GM12878 (cell line): ENCODE data around the gene ILRUN. TPM values are rescaled to one million over a fixed set of nuclear protein-coding genes. Genes with fewer than 3 reads are reported as not detected.
A peak's percentile ranks its signal among the peaks of the same experiment; 100 is the strongest.

ENCODE experiments used
- ATAC-seq: fragments of 200-7000 bp; cut with Tn5 transposase; 3 replicates; pipeline ENCODE4 v1.9.1; 2020; ENCODE audit warnings: mild to moderate bottlenecking, moderate library complexity
- BruUV-seq: library from RNA; stranded (reverse); fragments of 400-500 nt; replicated peaks from 2 replicates; lab custom pipeline; 2021; lab: Mats Ljungman, UMichigan
- CTCF ChIA-PET: fragments of 300-600 bp; sonication (Branson Sonifier 250); formaldehyde crosslinking; extraction: SDS; loops from one replicate; lab custom pipeline; 2021; ENCODE audit warnings: inconsistent platforms; lab: Yijun Ruan, JAX
- POLR2A ChIA-PET: fragments of 350-600 bp; formaldehyde crosslinking; extraction: SDS; loops from one replicate; lab custom pipeline; 2021; ENCODE audit warnings: inconsistent platforms; lab: Charles Lee
- RAD21 ChIA-PET: fragments of 300-600 bp; sonication (Branson Sonifier 250); formaldehyde crosslinking; loops from one replicate; lab custom pipeline; 2023; ENCODE audit warnings: antibody characterized with exemption; ENCODE audit not compliant: unreplicated experiment; lab: Charles Lee
- SMC1A ChIA-PET: fragments of 300-600 bp; sonication (Branson Sonifier 250); formaldehyde crosslinking; loops from one replicate; lab custom pipeline; 2023; ENCODE audit not compliant: unreplicated experiment, uncharacterized antibody; lab: Charles Lee
- DNase-seq: peaks from one replicate; pipeline ENCODE4 v3.0.0-alpha.2; 2011; ENCODE audit warnings: low read depth, low spot score
- FAIRE-seq: peaks from 3 replicates; lab custom pipeline; 2011; peaks lifted over from hg19 to GRCh38; lab: Jason Lieb, UNC
- H2AFZ ChIP-seq: 2 replicates; pipeline ENCODE4 v1.6.0; 2011; ENCODE audit warnings: low read depth, low read length, control low read depth; ENCODE audit not compliant: control insufficient read depth
- H3K27ac ChIP-seq: 2 replicates; pipeline ENCODE4 v1.5.1; 2011; ENCODE audit warnings: control low read depth; ENCODE audit not compliant: control insufficient read depth, insufficient read depth
- H3K27me3 ChIP-seq, 2 experiments: replicated peaks in 1 of 2; 2 replicates each; pipeline versions ENCODE4 v1.6.0 to v1.6.1; 2011; ENCODE audit warnings: low read length in 1 of 2; ENCODE audit not compliant: control insufficient read depth in 2 of 2, insufficient read depth in 2 of 2
- H3K36me3 ChIP-seq, 2 experiments: 2 replicates each; pipeline ENCODE4 v1.5.1; 2011; ENCODE audit warnings: low read length in 1 of 2; ENCODE audit not compliant: control insufficient read depth in 2 of 2, insufficient read depth in 2 of 2
- H3K4me1 ChIP-seq: 2 replicates; pipeline ENCODE4 v1.6.1; 2011; ENCODE audit warnings: mild to moderate bottlenecking, low read length, moderate library complexity, mixed read lengths; ENCODE audit not compliant: control insufficient read depth, insufficient read depth
- H3K4me2 ChIP-seq: 2 replicates; pipeline ENCODE4 v1.6.0; 2011; ENCODE audit warnings: control low read depth; ENCODE audit not compliant: control insufficient read depth, insufficient read depth
- H3K4me3 ChIP-seq: fragments of 200-600 bp; sonication (generic); 2 replicates; pipeline ENCODE4 v1.5.1; 2016
- H3K79me2 ChIP-seq: 2 replicates; pipeline ENCODE4 v1.6.0; 2011; ENCODE audit warnings: low read length; ENCODE audit not compliant: control insufficient read depth, insufficient read depth
- H3K9ac ChIP-seq: 2 replicates; pipeline ENCODE4 v1.8.0; 2011; ENCODE audit warnings: low read length, control low read depth, mixed read lengths; ENCODE audit not compliant: control insufficient read depth, insufficient read depth
- H3K9me3 ChIP-seq: replicated peaks from 3 replicates; pipeline ENCODE4 v1.5.1; 2011; ENCODE audit warnings: mild to moderate bottlenecking, low read length; ENCODE audit not compliant: control insufficient read depth, insufficient read depth
- H4K20me1 ChIP-seq: 2 replicates; pipeline ENCODE4 v1.6.0; 2011; ENCODE audit not compliant: control insufficient read depth, insufficient read depth
- BMI1 ChIP-seq: fragments of 450-650 bp; IDR thresholded peaks from 2 replicates; pipeline ENCODE4 v1.6.1; 2016; ENCODE audit warnings: mild to moderate bottlenecking, moderate library complexity, borderline replicate concordance
- EZH2 ChIP-seq: IDR thresholded peaks from 2 replicates; pipeline ENCODE4 v1.6.1; 2012; ENCODE audit warnings: low read depth, mild to moderate bottlenecking, control low read depth, inconsistent platforms, low read length, borderline replicate concordance; ENCODE audit not compliant: control insufficient read depth
- GATAD2B ChIP-seq: fragments of 450-650 bp; conservative IDR thresholded peaks from 2 replicates; pipeline ENCODE4 v1.6.1; 2017; ENCODE audit warnings: low read depth, mild to moderate bottlenecking, moderate library complexity
- MYB ChIP-seq: fragments of 150-350 bp; IDR thresholded peaks from 2 replicates; pipeline ENCODE4 v1.6.1; 2014; ENCODE audit warnings: mild to moderate bottlenecking, low read depth, low read length, borderline replicate concordance
- NR2C1 ChIP-seq: fragments of 450-650 bp; IDR thresholded peaks from 2 replicates; pipeline ENCODE4 v1.6.1; 2017; ENCODE audit warnings: antibody characterized with exemption, mild to moderate bottlenecking, moderate library complexity
- POLR2A ChIP-seq: IDR thresholded peaks from 2 replicates; pipeline ENCODE4 v1.6.1; 2011; ENCODE audit warnings: low read depth, mild to moderate bottlenecking, low read length
- POLR2AphosphoS5 ChIP-seq: IDR thresholded peaks from 2 replicates; pipeline ENCODE4 v1.6.1; 2011; ENCODE audit warnings: mild to moderate bottlenecking, low read length, inconsistent platforms
- SMARCA5 ChIP-seq: fragments of 450-650 bp; IDR thresholded peaks from 2 replicates; pipeline ENCODE4 v1.6.1; 2017; ENCODE audit warnings: mild to moderate bottlenecking
- TCF12 ChIP-seq: IDR thresholded peaks from 2 replicates; pipeline ENCODE4 v1.6.1; 2011; ENCODE audit warnings: low read depth, mild to moderate bottlenecking, low read length
- YBX1 ChIP-seq: fragments of 450-650 bp; IDR thresholded peaks from 2 replicates; pipeline ENCODE4 v1.6.1; 2016; ENCODE audit warnings: antibody characterized with exemption
- ZNF217 ChIP-seq: fragments of 450-650 bp; IDR thresholded peaks from 2 replicates; pipeline ENCODE4 v1.6.1; 2017; ENCODE audit warnings: antibody characterized with exemption, mild to moderate bottlenecking
- ZNF622 ChIP-seq: fragments of 450-650 bp; IDR thresholded peaks from 2 replicates; pipeline ENCODE4 v1.6.1; 2017; ENCODE audit warnings: mild to moderate bottlenecking, inconsistent platforms
- ZSCAN29 ChIP-seq: fragments of 450-650 bp; IDR thresholded peaks from 2 replicates; pipeline ENCODE4 v1.6.1; 2017; ENCODE audit warnings: mild to moderate bottlenecking, moderate library complexity
- WGBS: methylation state at CpG from one replicate; pipeline ENCODE4 v1.1.6; 2016; ENCODE audit warnings: low lambda C conversion rate; ENCODE audit not compliant: insufficient replicate concordance, insufficient coverage; ENCODE audit errors: missing lambda C conversion rate; 5-methylcytosine and 5-hydroxymethylcytosine counted together
- in situ Hi-C: fragments of 300-500 bp; cut with MboI; formaldehyde crosslinking; loops from 9 replicates; pipeline ENCODE4 v1.14.3; 2018; ENCODE audit warnings: mixed read lengths
- intact Hi-C: fragments of 100-400 bp; cut with micrococcal nuclease; formaldehyde crosslinking; loops from one replicate; pipeline ENCODE4 v1.14.2; 2022; ENCODE audit not compliant: unreplicated experiment
- polyA plus RNA-seq, 11 experiments: library from polyadenylated mRNA; depleted of rRNA in 4 of 11; unstranded in 6 of 11; stranded (reverse) in 5 of 11; fragments of >200 nt; fragmentation: Nextera tagmentation in 4 of 11; fragmentation: Illumina TruSeq in 1 of 11; extraction: Ambion mirVana in 4 of 11; extraction: Trizol in 1 of 11; gene quantifications; 1 replicate in 1 of 11; 2 replicates in 10 of 11; pipeline versions ENCODE4 v1.2.1 to v1.2.3, GENCODE V29; 2011 to 2016; ENCODE audit warnings: inconsistent platforms in 2 of 11, missing spikeins in 2 of 11, low read depth in 1 of 11
- total RNA-seq, 4 experiments: library from RNA; depleted of rRNA in 3 of 4; stranded (reverse); fragments of >200 nt in 3 of 4; fragmentation: Illumina TruSeq in 1 of 4; extraction: Trizol in 1 of 4; gene quantifications; 2 replicates each; pipeline versions ENCODE4 v1.2.1 to v1.2.3, GENCODE V29; 2013 to 2021
- TF ChIP-seq, protein P1 (sequence below): IDR thresholded peaks from 2 replicates; pipeline ENCODE4 v1.6.1; 2012; ENCODE audit warnings: low read depth, low read length, improper control_type of control experiment
- TF ChIP-seq, protein P2 (sequence below): fragments of 450-650 bp; IDR thresholded peaks from 2 replicates; pipeline ENCODE4 v1.6.1; 2017; ENCODE audit warnings: mild to moderate bottlenecking, low read depth, inconsistent platforms; ENCODE audit not compliant: poor library complexity, severe bottlenecking
- TF ChIP-seq, protein P3 (sequence below): fragments of 450-650 bp; IDR thresholded peaks from 2 replicates; pipeline ENCODE4 v1.6.1; 2017; ENCODE audit warnings: mild to moderate bottlenecking
- TF ChIP-seq, protein P4 (sequence below): IDR thresholded peaks from 2 replicates; pipeline ENCODE4 v1.6.1; 2011; ENCODE audit warnings: mild to moderate bottlenecking, low read depth, low read length, moderate library complexity; ENCODE audit not compliant: insufficient replicate concordance

The ILRUN gene
- total and polyA plus RNA-seq, 10 of the 15 experiments (the other 5 are each of a cell fraction or from before 2014, with no cell fraction given) = 21.0 to 114 (median 48.9) TPM

DNA sequence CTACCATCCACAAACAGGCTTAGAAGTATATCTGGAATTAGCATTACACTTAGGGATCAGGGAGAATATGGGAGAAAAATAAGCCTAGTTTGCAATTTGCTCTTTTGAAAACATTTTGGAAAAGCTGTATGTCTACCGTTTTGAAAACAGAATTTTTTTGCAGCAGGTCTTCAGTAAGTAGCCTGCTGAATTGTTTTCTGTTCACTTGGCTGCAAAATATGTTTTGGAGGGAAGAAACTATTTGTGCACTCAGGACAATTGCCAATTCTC is 39.6 kb downstream of the ILRUN start:
- POLR2A ChIA-PET = interaction anchor here (0.6 to 14.9 kb wide), 12 partner anchors 9 to 420 kb away, joined by 3 to 329 read pairs (median 10); partner anchors contain the start of genes BLTP3A, HMGA1 and ILRUN
- Histone ChIP-seq H3K9me3 (peaks cover 2% of the 10 kb centered on the region; the same call in 2 of the 3 replicates), H3K4me2 (peak overlapping the region; percentile 100), H3K9ac (peak overlapping the region; percentile 83), H3K27ac (peak overlapping the region; percentile 100), H2AFZ (no peak overlapping the region), H3K4me1 (peaks cover 60% of the 10 kb centered on the region), H3K79me2 (peaks cover 85% of the 10 kb centered on the region), H3K36me3 (peaks cover 6 to 13% of the 10 kb centered on the region in 2 experiments), H3K4me3 (peak overlapping the region; percentile 58), H4K20me1 (no peaks in the 10 kb centered on the region), H3K27me3 (no peaks in the 10 kb centered on the region)
- BruUV-seq = no TSS peak
- CTCF ChIA-PET = interaction anchor here (1.0 to 5.6 kb wide), 11 partner anchors 15 to 196 kb away, joined by 3 to 131 read pairs (median 4); partner anchors contain the start of genes ILRUN and SNRPC
- 0% methylated on average over 1 of the region's 1 CpG for WGBS
- RAD21 ChIA-PET = interaction anchor here (0.8 to 6.8 kb wide), 18 partner anchors 9 to 197 kb away, joined by 3 to 239 read pairs (median 8); partner anchors contain the start of genes BLTP3A, ILRUN and SNRPC
- intact Hi-C loops = loop anchor here (10.0 kb wide), 1 partner anchor 228 kb away; the partner anchor contains the start of genes ANKS1A and TAF11
- SMC1A ChIA-PET = interaction anchor here (0.6 to 6.9 kb wide), 23 partner anchors 8 to 583 kb away, joined by 3 to 251 read pairs (median 6); partner anchors contain the start of genes BLTP3A, ILRUN and SNRPC
- no peak for ATAC-seq
- in situ Hi-C loops = loop anchor here (25.0 kb wide), 2 partner anchors 1595 to 1695 kb away; partner anchors contain the start of genes BRD2, HLA-DMA and HLA-DPA1
- DNase-seq = no peak
- no peak for FAIRE-seq
- TF ChIP-seq ZSCAN29 = no peak
- no peak for TF ChIP-seq ZNF622
- no peak for TF ChIP-seq GATAD2B
- TF ChIP-seq MYB = no peak
- TF ChIP-seq TCF12 = no peak
- 0 out of 2 replicates have a peak, but pooled peaks have one; percentile 18 for TF ChIP-seq SMARCA5
- 0 out of 2 replicates have a peak, but pooled peaks have one; percentile 5 for TF ChIP-seq POLR2A
- TF ChIP-seq, protein P1, sequence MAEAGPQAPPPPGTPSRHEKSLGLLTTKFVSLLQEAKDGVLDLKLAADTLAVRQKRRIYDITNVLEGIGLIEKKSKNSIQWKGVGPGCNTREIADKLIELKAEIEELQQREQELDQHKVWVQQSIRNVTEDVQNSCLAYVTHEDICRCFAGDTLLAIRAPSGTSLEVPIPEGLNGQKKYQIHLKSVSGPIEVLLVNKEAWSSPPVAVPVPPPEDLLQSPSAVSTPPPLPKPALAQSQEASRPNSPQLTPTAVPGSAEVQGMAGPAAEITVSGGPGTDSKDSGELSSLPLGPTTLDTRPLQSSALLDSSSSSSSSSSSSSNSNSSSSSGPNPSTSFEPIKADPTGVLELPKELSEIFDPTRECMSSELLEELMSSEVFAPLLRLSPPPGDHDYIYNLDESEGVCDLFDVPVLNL = no peak
- no peak for TF ChIP-seq ZNF217
- TF ChIP-seq BMI1 = no peak
- TF ChIP-seq POLR2AphosphoS5 = 0 out of 2 replicates have a peak, but pooled peaks have one; percentile 9
- TF ChIP-seq, protein P2, sequence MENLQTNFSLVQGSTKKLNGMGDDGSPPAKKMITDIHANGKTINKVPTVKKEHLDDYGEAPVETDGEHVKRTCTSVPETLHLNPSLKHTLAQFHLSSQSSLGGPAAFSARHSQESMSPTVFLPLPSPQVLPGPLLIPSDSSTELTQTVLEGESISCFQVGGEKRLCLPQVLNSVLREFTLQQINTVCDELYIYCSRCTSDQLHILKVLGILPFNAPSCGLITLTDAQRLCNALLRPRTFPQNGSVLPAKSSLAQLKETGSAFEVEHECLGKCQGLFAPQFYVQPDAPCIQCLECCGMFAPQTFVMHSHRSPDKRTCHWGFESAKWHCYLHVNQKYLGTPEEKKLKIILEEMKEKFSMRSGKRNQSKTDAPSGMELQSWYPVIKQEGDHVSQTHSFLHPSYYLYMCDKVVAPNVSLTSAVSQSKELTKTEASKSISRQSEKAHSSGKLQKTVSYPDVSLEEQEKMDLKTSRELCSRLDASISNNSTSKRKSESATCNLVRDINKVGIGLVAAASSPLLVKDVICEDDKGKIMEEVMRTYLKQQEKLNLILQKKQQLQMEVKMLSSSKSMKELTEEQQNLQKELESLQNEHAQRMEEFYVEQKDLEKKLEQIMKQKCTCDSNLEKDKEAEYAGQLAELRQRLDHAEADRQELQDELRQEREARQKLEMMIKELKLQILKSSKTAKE = no peak
- no peak for TF ChIP-seq EZH2
- TF ChIP-seq YBX1 = no peak
- TF ChIP-seq NR2C1 = no peak
- TF ChIP-seq, protein P3, sequence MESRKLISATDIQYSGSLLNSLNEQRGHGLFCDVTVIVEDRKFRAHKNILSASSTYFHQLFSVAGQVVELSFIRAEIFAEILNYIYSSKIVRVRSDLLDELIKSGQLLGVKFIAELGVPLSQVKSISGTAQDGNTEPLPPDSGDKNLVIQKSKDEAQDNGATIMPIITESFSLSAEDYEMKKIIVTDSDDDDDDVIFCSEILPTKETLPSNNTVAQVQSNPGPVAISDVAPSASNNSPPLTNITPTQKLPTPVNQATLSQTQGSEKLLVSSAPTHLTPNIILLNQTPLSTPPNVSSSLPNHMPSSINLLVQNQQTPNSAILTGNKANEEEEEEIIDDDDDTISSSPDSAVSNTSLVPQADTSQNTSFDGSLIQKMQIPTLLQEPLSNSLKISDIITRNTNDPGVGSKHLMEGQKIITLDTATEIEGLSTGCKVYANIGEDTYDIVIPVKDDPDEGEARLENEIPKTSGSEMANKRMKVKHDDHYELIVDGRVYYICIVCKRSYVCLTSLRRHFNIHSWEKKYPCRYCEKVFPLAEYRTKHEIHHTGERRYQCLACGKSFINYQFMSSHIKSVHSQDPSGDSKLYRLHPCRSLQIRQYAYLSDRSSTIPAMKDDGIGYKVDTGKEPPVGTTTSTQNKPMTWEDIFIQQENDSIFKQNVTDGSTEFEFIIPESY = no peak
- TF ChIP-seq, protein P4, sequence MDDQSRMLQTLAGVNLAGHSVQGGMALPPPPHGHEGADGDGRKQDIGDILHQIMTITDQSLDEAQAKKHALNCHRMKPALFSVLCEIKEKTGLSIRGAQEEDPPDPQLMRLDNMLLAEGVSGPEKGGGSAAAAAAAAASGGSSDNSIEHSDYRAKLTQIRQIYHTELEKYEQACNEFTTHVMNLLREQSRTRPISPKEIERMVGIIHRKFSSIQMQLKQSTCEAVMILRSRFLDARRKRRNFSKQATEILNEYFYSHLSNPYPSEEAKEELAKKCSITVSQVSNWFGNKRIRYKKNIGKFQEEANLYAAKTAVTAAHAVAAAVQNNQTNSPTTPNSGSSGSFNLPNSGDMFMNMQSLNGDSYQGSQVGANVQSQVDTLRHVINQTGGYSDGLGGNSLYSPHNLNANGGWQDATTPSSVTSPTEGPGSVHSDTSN = no peak
